SK-N-SH (cell line): ENCODE results near the gene NHLH1. TPM values are rescaled to one million over a fixed set of nuclear protein-coding genes. Genes with fewer than 3 reads are reported as not detected.

Experiments used
- CTCF ChIA-PET: fragments of 300-600, 350-600 bp; formaldehyde crosslinking; extraction: SDS; loops from one replicate; lab custom pipeline; 2021; lab: Yijun Ruan, JAX
- POLR2A ChIA-PET: fragments of 350-600 bp; sonication (Branson Sonifier 250); formaldehyde crosslinking; extraction: SDS; loops from one replicate; lab custom pipeline; 2020; ENCODE audit warnings: antibody characterized with exemption, inconsistent platforms; lab: Yijun Ruan, JAX
- DNase-seq: peaks from one replicate; pipeline ENCODE4 v3.0.0; 2012
- H2AFZ ChIP-seq: fragments of 200-600 bp; sonication (generic); 2 replicates; pipeline ENCODE4 v1.8.1; 2016; ENCODE audit warnings: antibody characterized with exemption, mild to moderate bottlenecking, low read depth
- H3F3A ChIP-seq: fragments of 200-600 bp; sonication (generic); replicated peaks from 2 replicates; pipeline ENCODE3; 2016; ENCODE audit warnings: antibody characterized with exemption, mild to moderate bottlenecking; ENCODE audit not compliant: insufficient read depth
- H3K27ac ChIP-seq, 2 experiments: fragments of 200-500 bp in 1 of 2; fragments of 200-600 bp in 1 of 2; sonication (Bioruptor generic) in 1 of 2; sonication (generic), shearing (Covaris generic) in 1 of 2; 2 replicates each; pipeline versions ENCODE4 v1.5.1 to v1.6.1; 2014 to 2016; ENCODE audit warnings: low read depth in 2 of 2, inconsistent platforms in 1 of 2, low read length in 1 of 2, mild to moderate bottlenecking in 1 of 2, mixed read lengths in 1 of 2
- H3K27me3 ChIP-seq: fragments of 200-600 bp; sonication (generic), shearing (Covaris generic); 2 replicates; pipeline ENCODE4 v1.6.1; 2016; ENCODE audit warnings: mixed run types; ENCODE audit not compliant: insufficient read depth
- H3K36me3 ChIP-seq, 2 experiments: fragments of 200-500 bp in 1 of 2; fragments of 200-600 bp in 1 of 2; sonication (Bioruptor generic) in 1 of 2; sonication (generic) in 1 of 2; replicated peaks in 1 of 2; 2 replicates each; pipeline versions ENCODE3 to v1.5.1; 2014 to 2016; ENCODE audit warnings: low read length in 1 of 2, mild to moderate bottlenecking in 1 of 2; ENCODE audit not compliant: insufficient read depth in 2 of 2, control insufficient read depth in 1 of 2
- H3K4me1 ChIP-seq, 2 experiments: fragments of 200-500 bp in 1 of 2; fragments of 200-600 bp in 1 of 2; sonication (Bioruptor generic) in 1 of 2; sonication (generic), shearing (Covaris generic) in 1 of 2; 2 replicates each; pipeline versions ENCODE4 v1.5.1 to v1.6.1; 2014 to 2016; ENCODE audit warnings: low read depth in 1 of 2, low read length in 1 of 2, mixed run types in 1 of 2; ENCODE audit not compliant: insufficient read depth in 2 of 2, control insufficient read depth in 1 of 2
- H3K4me2 ChIP-seq: fragments of 200-600 bp; sonication (generic), shearing (Covaris generic); 2 replicates; pipeline ENCODE4 v1.6.1; 2017; ENCODE audit warnings: mixed run types
- H3K4me3 ChIP-seq, 2 experiments: fragments of 200-500 bp in 1 of 2; fragments of 200-600 bp in 1 of 2; sonication (Bioruptor generic) in 1 of 2; sonication (generic), shearing (Covaris generic) in 1 of 2; 2 replicates each; pipeline versions ENCODE4 v1.5.1 to v1.8.1; 2014 to 2016; ENCODE audit warnings: low read depth in 2 of 2, inconsistent platforms in 1 of 2, low read length in 1 of 2, mild to moderate bottlenecking in 1 of 2, mixed read lengths in 1 of 2, moderate library complexity in 1 of 2
- H3K79me2 ChIP-seq: fragments of 200-600 bp; sonication (generic); 2 replicates; pipeline ENCODE4 v1.8.1; 2017; ENCODE audit warnings: mild to moderate bottlenecking; ENCODE audit not compliant: insufficient read depth
- H3K9ac ChIP-seq: fragments of 200-600 bp; sonication (generic); 2 replicates; pipeline ENCODE4 v1.6.1; 2017; ENCODE audit warnings: mixed run types
- H3K9me2 ChIP-seq: fragments of 200-600 bp; sonication (generic); 2 replicates; pipeline ENCODE4 v1.6.1; 2017; ENCODE audit warnings: mixed run types
- H3K9me3 ChIP-seq: fragments of 200-600 bp; sonication (generic); 2 replicates; pipeline ENCODE4 v1.6.1; 2017; ENCODE audit warnings: mixed run types, mild to moderate bottlenecking, moderate library complexity
- H4K20me1 ChIP-seq: fragments of 200-600 bp; sonication (generic); 2 replicates; pipeline ENCODE4 v1.6.1; 2017; ENCODE audit warnings: mild to moderate bottlenecking, mixed run types; ENCODE audit not compliant: insufficient read depth
- ELF1 ChIP-seq: IDR thresholded peaks from 2 replicates; pipeline ENCODE4 v1.4.0; 2012
- EP300 ChIP-seq, 2 experiments: IDR thresholded peaks; 2 replicates each; pipeline versions ENCODE4 v1.4.0 to v1.6.1; 2012; ENCODE audit warnings: borderline replicate concordance in 1 of 2, low read depth in 1 of 2, low read length in 1 of 2
- FOSL2 ChIP-seq: IDR thresholded peaks from 2 replicates; pipeline ENCODE4 v1.4.0; 2012; ENCODE audit warnings: low read depth, mild to moderate bottlenecking, moderate library complexity, borderline replicate concordance
- GABPA ChIP-seq: IDR thresholded peaks from 2 replicates; pipeline ENCODE4 v1.4.0; 2012; ENCODE audit warnings: low read depth, mild to moderate bottlenecking
- GATA2 ChIP-seq: sonication (generic); formaldehyde crosslinking; IDR thresholded peaks from 2 replicates; pipeline ENCODE4 v1.5.0; 2020; ENCODE audit warnings: mild to moderate bottlenecking, missing genetic modification reagents
- JUND ChIP-seq: IDR thresholded peaks from 2 replicates; pipeline ENCODE4 v1.4.0; 2012
- NRF1 ChIP-seq: IDR thresholded peaks from 2 replicates; pipeline ENCODE4 v1.6.1; 2012; ENCODE audit warnings: low read depth, mild to moderate bottlenecking, low read length
- RAD21 ChIP-seq: IDR thresholded peaks from 2 replicates; pipeline ENCODE4 v1.6.1; 2012; ENCODE audit warnings: mild to moderate bottlenecking, low read length
- RFX5 ChIP-seq: IDR thresholded peaks from 2 replicates; pipeline ENCODE4 v1.6.1; 2012; ENCODE audit warnings: mild to moderate bottlenecking, improper control_type of control experiment, low read length
- SIN3A ChIP-seq: IDR thresholded peaks from 2 replicates; pipeline ENCODE4 v1.6.1; 2012; ENCODE audit warnings: low read depth, mild to moderate bottlenecking, low read length, moderate library complexity, borderline replicate concordance
- TCF12 ChIP-seq: IDR thresholded peaks from 2 replicates; pipeline ENCODE4 v1.4.0; 2012
- TEAD4 ChIP-seq: IDR thresholded peaks from 2 replicates; pipeline ENCODE4 v1.4.0; 2012; ENCODE audit warnings: mild to moderate bottlenecking, borderline replicate concordance; ENCODE audit not compliant: insufficient read depth
- ZBTB33 ChIP-seq: IDR thresholded peaks from 2 replicates; pipeline ENCODE4 v1.4.0; 2012; ENCODE audit warnings: low read depth, borderline replicate concordance
- WGBS: methylation state at CpG from one replicate; pipeline ENCODE4 v1.1.6; 2017; ENCODE audit warnings: low lambda C conversion rate; 5-methylcytosine and 5-hydroxymethylcytosine counted together
- polyA plus RNA-seq, 3 experiments: library from polyadenylated mRNA; depleted of rRNA; stranded (reverse); fragments of >200 nt; gene quantifications; 2 replicates each; pipeline ENCODE4 v1.2.3, GENCODE V29; 2012
- TF ChIP-seq, protein P1 (sequence below): fragments of 200-600 bp; sonication (generic); IDR thresholded peaks from 2 replicates; pipeline ENCODE4 v1.6.1; 2017; ENCODE audit warnings: antibody characterized with exemption, mild to moderate bottlenecking, moderate library complexity
- TF ChIP-seq, protein P2 (sequence below): fragments of 150-350 bp; IDR thresholded peaks from 2 replicates; pipeline ENCODE4 v1.6.1; 2016; ENCODE audit warnings: mild to moderate bottlenecking, low read depth, low read length

NHLH1 gene
- polyA plus RNA-seq, 1 of the 3 experiments (the other 2 are of a cell fraction), result 0.18 TPM

DNA sequence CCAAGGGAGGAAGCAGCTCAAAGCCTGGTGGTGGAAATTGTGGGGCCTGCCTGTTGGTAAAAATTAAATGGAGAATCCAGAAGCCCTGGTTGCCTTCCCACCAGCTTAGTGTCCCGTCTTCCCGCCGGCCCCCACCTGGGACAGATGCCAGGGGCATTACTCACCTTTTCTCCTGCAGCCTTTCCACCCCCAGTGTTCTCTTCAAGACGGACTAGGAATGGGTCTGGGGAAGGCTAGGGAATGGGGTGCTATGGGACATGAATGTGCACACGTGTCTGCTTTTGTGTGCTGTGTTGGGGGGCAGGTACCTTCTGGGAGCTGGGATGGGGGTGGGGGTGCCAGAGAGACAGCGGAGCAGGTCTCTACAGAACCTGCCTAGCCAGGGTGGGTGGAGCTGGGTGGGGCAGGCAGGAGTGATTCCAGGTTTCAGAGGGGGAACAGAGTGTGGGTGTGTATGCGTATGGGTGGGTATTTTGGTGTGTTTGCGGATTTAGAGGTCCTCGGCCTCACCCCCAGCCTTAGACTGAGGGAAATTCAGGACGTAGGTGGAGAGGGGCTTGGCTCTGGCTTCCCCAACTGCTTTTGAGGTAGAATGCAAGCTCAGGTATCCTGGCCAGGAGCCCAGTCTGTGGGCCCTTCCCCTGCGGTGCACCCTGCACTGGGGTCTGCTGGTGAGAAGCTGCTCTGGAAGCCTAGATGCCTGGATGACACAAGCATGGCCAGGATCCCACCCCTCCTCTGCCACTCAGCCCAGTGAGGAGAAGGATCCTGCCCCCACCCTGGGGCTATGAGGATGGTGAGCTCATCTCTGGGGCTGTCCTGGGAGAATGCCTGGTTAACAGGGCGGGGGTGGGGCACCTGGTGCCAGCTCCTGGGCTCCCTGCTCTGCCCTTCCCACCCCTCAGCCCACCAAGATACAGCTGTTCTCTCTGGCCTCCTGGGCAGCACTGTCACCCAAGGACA is 41.2 kb downstream of the NHLH1 start:
- Histone ChIP-seq H3K27ac (no peak overlapping the region), H3K9me2 (no peaks in the 10 kb centered on the region), H3K79me2 (no peaks in the 10 kb centered on the region), H3K4me3 (no peak overlapping the region), H3K9ac (no peak overlapping the region), H2AFZ (no peak overlapping the region), H3K4me1 (peaks cover 0 to 35% of the 10 kb centered on the region in 2 experiments; a peak in 2 of 4 replicates), H4K20me1 (no peaks in the 10 kb centered on the region), H3F3A (no peaks in the 10 kb centered on the region), H3K4me2 (peak overlapping the region; percentile 41), H3K36me3 (no peaks in the 10 kb centered on the region), H3K9me3 (no peaks in the 10 kb centered on the region), H3K27me3 (no peaks in the 10 kb centered on the region)
- DNase-seq, result peak; percentile 49
- TF ChIP-seq FOSL2 (peak; percentile 23; the same call in 1 of the 2 replicates), ELF1 (no peak)
- POLR2A ChIA-PET, result no interaction called here
- 78% methylated on average over 11 of the region's 12 CpGs for WGBS
- CTCF ChIA-PET, result interaction anchor here (1.1 to 1.7 kb wide), 2 partner anchors 117 to 307 kb away, joined by 3 to 4 read pairs; no protein-coding TSS in a partner anchor

- H3K4me1 ChIP-seq, result peaks cover 0 to 33% of the 10 kb centered on the region in 2 experiments; a peak in 2 of 4 replicates
- no peak overlapping the region for H3K4me3 ChIP-seq
- no peak for DNase-seq
- H3K79me2 ChIP-seq, result no peaks in the 10 kb centered on the region
- no peak overlapping the region for H3K9ac ChIP-seq
- no peaks in the 10 kb centered on the region for H3K36me3 ChIP-seq
- 91% methylated on average over 2 of the region's 4 CpGs for WGBS
- no peaks in the 10 kb centered on the region for H3K27me3 ChIP-seq
- H3K9me2 ChIP-seq, result no peaks in the 10 kb centered on the region
- POLR2A ChIA-PET, result no interaction called here
- H3F3A ChIP-seq, result no peaks in the 10 kb centered on the region
- TF ChIP-seq ZBTB33 (no peak), TEAD4 (no peak), SIN3A (no peak), JUND (no peak), NRF1 (no peak), TCF12 (no peak), EP300 (IDR thresholded peaks at IDR 0.05; ENCODE audit: borderline replicate concordance in 1 of 2, low read depth in 1 of 2, low read length in 1 of 2) (no peak), GABPA (no peak), RAD21 (no peak), RFX5 (no peak), GATA2 (CRISPR knock-in tag) (no peak)
- TF ChIP-seq, protein P1, sequence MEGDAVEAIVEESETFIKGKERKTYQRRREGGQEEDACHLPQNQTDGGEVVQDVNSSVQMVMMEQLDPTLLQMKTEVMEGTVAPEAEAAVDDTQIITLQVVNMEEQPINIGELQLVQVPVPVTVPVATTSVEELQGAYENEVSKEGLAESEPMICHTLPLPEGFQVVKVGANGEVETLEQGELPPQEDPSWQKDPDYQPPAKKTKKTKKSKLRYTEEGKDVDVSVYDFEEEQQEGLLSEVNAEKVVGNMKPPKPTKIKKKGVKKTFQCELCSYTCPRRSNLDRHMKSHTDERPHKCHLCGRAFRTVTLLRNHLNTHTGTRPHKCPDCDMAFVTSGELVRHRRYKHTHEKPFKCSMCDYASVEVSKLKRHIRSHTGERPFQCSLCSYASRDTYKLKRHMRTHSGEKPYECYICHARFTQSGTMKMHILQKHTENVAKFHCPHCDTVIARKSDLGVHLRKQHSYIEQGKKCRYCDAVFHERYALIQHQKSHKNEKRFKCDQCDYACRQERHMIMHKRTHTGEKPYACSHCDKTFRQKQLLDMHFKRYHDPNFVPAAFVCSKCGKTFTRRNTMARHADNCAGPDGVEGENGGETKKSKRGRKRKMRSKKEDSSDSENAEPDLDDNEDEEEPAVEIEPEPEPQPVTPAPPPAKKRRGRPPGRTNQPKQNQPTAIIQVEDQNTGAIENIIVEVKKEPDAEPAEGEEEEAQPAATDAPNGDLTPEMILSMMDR, result no peak
- TF ChIP-seq, protein P2, sequence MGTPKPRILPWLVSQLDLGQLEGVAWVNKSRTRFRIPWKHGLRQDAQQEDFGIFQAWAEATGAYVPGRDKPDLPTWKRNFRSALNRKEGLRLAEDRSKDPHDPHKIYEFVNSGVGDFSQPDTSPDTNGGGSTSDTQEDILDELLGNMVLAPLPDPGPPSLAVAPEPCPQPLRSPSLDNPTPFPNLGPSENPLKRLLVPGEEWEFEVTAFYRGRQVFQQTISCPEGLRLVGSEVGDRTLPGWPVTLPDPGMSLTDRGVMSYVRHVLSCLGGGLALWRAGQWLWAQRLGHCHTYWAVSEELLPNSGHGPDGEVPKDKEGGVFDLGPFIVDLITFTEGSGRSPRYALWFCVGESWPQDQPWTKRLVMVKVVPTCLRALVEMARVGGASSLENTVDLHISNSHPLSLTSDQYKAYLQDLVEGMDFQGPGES, result no peak
- no peaks in the 10 kb centered on the region for H3K9me3 ChIP-seq
- H3K4me2 ChIP-seq, result no peak overlapping the region
- no peak overlapping the region for H2AFZ ChIP-seq
- no peak overlapping the region for H3K27ac ChIP-seq
- CTCF ChIA-PET, result no interaction called here
- no peaks in the 10 kb centered on the region for H4K20me1 ChIP-seq
Measured at GRCh38 chr1:160408864-160409263, 42.0 kb downstream of the NHLH1 start.
